DOHH2 (cell line): ENCODE results near the gene FAM170A.

ENCODE experiments used
- H3F3A ChIP-seq: fragments of 200-600 bp; sonication (generic), shearing (Covaris generic); 2 replicates; pipeline ENCODE4 v1.6.0; 2016; ENCODE audit warnings: antibody characterized with exemption, mild to moderate bottlenecking; ENCODE audit not compliant: control insufficient read depth, insufficient read depth
- H3K27ac ChIP-seq: fragments of 200-600 bp; sonication (generic); 2 replicates; pipeline ENCODE4 v1.5.1; 2014; ENCODE audit warnings: low read depth, mild to moderate bottlenecking, low read length, moderate library complexity
- H3K27me3 ChIP-seq: fragments of 200-600 bp; sonication (generic); 2 replicates; pipeline ENCODE4 v1.6.1; 2014; ENCODE audit warnings: mild to moderate bottlenecking, low read length, mixed read lengths; ENCODE audit not compliant: control insufficient read depth
- H3K36me3 ChIP-seq: fragments of 200-600 bp; sonication (generic); 2 replicates; pipeline ENCODE4 v1.6.1; 2014; ENCODE audit warnings: mild to moderate bottlenecking, low read length, moderate library complexity, mixed read lengths; ENCODE audit not compliant: control insufficient read depth
- H3K4me1 ChIP-seq: fragments of 200-600 bp; sonication (generic); 2 replicates; pipeline ENCODE4 v1.6.1; 2014; ENCODE audit warnings: mild to moderate bottlenecking, low read length, mixed read lengths; ENCODE audit not compliant: control insufficient read depth
- H3K4me2 ChIP-seq: fragments of 200-600 bp; sonication (generic); 2 replicates; pipeline ENCODE4 v1.6.0; 2014; ENCODE audit warnings: mild to moderate bottlenecking, low read length, moderate library complexity
- H3K4me3 ChIP-seq: fragments of 200-600 bp; sonication (generic); 2 replicates; pipeline ENCODE4 v1.5.1; 2014; ENCODE audit warnings: mild to moderate bottlenecking, low read length, mixed read lengths
- H3K79me2 ChIP-seq: fragments of 200-600 bp; sonication (generic); 2 replicates; pipeline ENCODE4 v1.6.1; 2014; ENCODE audit warnings: mild to moderate bottlenecking, low read length, mixed read lengths; ENCODE audit not compliant: control insufficient read depth
- H3K9me2 ChIP-seq: fragments of 200-600 bp; sonication (generic); replicated peaks from 2 replicates; pipeline ENCODE4 v1.6.1; 2014; ENCODE audit warnings: mild to moderate bottlenecking, low read length, mixed read lengths; ENCODE audit not compliant: control insufficient read depth
- H3K9me3 ChIP-seq: fragments of 200-600 bp; sonication (generic); 2 replicates; pipeline ENCODE4 v1.6.1; 2014; ENCODE audit warnings: antibody characterized with exemption, low read length, mixed read lengths; ENCODE audit not compliant: control insufficient read depth, insufficient read depth
- H4K20me1 ChIP-seq: fragments of 200-600 bp; sonication (generic); 2 replicates; pipeline ENCODE4 v1.6.0; 2014; ENCODE audit warnings: low read depth, mild to moderate bottlenecking, antibody characterized with exemption, low read length, moderate library complexity; ENCODE audit not compliant: control insufficient read depth, insufficient read depth
- EZH2phosphoT487 ChIP-seq: fragments of 200-600 bp; sonication (generic); IDR thresholded peaks from 2 replicates; pipeline ENCODE4 v1.6.1; 2017; ENCODE audit warnings: borderline replicate concordance, mild to moderate bottlenecking, antibody characterized with exemption, low read length, moderate library complexity, mixed read lengths
- TF ChIP-seq, protein P1 (sequence below): fragments of 200-600 bp; sonication (generic); IDR thresholded peaks from one replicate; pipeline ENCODE4 v1.5.1; 2014; ENCODE audit warnings: antibody characterized with exemption, mild to moderate bottlenecking, low read depth, low read length; ENCODE audit not compliant: poor library complexity, severe bottlenecking

The FAM170A gene

DNA sequence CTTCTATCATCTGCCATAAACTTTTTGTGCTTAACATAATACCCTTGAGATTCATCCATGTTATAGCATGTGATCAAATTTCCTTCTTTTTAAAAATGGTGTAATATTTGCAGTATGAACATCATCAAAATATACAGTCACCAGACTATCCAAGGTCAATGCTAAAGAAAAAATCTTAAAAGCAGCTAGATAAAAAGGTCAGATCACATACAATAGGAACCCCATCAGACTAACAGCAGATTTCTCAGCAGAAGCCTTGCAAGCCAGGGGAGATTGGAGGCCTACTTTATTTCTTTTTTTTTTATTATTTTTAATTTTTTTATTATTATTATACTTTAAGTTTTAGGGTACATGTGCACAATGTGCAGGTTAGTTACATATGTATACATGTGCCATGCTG, 37.2 kb downstream of the FAM170A start:
- Histone ChIP-seq H3K4me1 (no peaks in the 10 kb centered on the region), H3K36me3 (no peaks in the 10 kb centered on the region), H3K27me3 (no peaks in the 10 kb centered on the region), H3K79me2 (no peaks in the 10 kb centered on the region), H3K4me2 (no peak overlapping the region), H3K9me3 (no peaks in the 10 kb centered on the region), H3K9me2 (no peaks in the 10 kb centered on the region), H3F3A (no peaks in the 10 kb centered on the region), H3K4me3 (no peak overlapping the region), H3K27ac (no peak overlapping the region), H4K20me1 (no peaks in the 10 kb centered on the region)
- TF ChIP-seq EZH2phosphoT487 = no peak
- TF ChIP-seq, protein P1, sequence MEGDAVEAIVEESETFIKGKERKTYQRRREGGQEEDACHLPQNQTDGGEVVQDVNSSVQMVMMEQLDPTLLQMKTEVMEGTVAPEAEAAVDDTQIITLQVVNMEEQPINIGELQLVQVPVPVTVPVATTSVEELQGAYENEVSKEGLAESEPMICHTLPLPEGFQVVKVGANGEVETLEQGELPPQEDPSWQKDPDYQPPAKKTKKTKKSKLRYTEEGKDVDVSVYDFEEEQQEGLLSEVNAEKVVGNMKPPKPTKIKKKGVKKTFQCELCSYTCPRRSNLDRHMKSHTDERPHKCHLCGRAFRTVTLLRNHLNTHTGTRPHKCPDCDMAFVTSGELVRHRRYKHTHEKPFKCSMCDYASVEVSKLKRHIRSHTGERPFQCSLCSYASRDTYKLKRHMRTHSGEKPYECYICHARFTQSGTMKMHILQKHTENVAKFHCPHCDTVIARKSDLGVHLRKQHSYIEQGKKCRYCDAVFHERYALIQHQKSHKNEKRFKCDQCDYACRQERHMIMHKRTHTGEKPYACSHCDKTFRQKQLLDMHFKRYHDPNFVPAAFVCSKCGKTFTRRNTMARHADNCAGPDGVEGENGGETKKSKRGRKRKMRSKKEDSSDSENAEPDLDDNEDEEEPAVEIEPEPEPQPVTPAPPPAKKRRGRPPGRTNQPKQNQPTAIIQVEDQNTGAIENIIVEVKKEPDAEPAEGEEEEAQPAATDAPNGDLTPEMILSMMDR = no peak

- no peak overlapping the region for H3K27ac ChIP-seq
- H3K79me2 ChIP-seq = no peaks in the 10 kb centered on the region
- no peaks in the 10 kb centered on the region for H3F3A ChIP-seq
- no peaks in the 10 kb centered on the region for H3K9me2 ChIP-seq
- no peaks in the 10 kb centered on the region for H3K36me3 ChIP-seq
- H3K4me3 ChIP-seq = no peak overlapping the region
- no peaks in the 10 kb centered on the region for H4K20me1 ChIP-seq
- H3K4me2 ChIP-seq = no peak overlapping the region
- TF ChIP-seq, protein P1 = no peak
- TF ChIP-seq EZH2phosphoT487 = no peak
- H3K9me3 ChIP-seq = no peaks in the 10 kb centered on the region
- H3K27me3 ChIP-seq = no peaks in the 10 kb centered on the region
- H3K4me1 ChIP-seq = peaks cover 4% of the 10 kb centered on the region
Measured at GRCh38 chr5:119678351-119679028, 49.1 kb downstream of the FAM170A start.

GRCh38 chr5:119680080-119680479, 50.7 kb downstream of the FAM170A start:
- Histone ChIP-seq H4K20me1 (no peaks in the 10 kb centered on the region), H3K9me2 (no peaks in the 10 kb centered on the region), H3K4me1 (peaks cover 4% of the 10 kb centered on the region), H3K27me3 (no peaks in the 10 kb centered on the region), H3F3A (no peaks in the 10 kb centered on the region), H3K36me3 (no peaks in the 10 kb centered on the region), H3K9me3 (no peaks in the 10 kb centered on the region), H3K4me2 (no peak overlapping the region), H3K79me2 (no peaks in the 10 kb centered on the region), H3K4me3 (no peak overlapping the region), H3K27ac (no peak overlapping the region)
- TF ChIP-seq EZH2phosphoT487 = no peak
- TF ChIP-seq, protein P1 = no peak
